NCI-H345 treated with DMSO at 0.1 percent for 48 hours (cell line): ENCODE measurements around the gene PARP12.

Experiments
- DNase-seq: peaks from one replicate; lab custom pipeline; 2025; ENCODE audit not compliant: unreplicated experiment; lab: John Stamatoyannopoulos, UW

PARP12 gene

GRCh38 chr7:139992353-139993044, 70.3 kb downstream of the PARP12 start:
- no peak for DNase-seq

DNA sequence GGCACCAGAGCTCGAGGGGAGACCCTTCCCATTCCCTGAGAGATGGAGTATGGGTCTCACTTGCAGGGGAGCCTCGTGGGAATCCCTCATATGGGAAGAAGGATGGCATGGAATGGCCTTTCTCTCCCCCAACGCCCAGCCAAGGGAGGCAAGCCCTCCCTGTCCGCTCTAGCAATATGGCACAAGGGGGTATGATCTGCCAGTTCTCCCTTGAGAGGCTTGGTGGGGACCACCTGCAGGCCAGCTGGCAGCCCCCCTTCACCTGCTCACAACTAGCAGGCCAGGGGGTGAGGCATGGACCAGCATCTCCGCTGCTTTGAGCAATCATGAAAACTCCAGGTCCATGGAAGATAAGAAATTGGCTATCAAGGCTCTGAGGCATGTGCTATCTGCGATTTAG, 70.8 kb downstream of the PARP12 start:
- DNase-seq: no peak

- DNase-seq: no peak
Measured at GRCh38 chr7:139991269-139991666, 71.5 kb downstream of the PARP12 start.

- no peak for DNase-seq
Measured at GRCh38 chr7:139990571-139991268, 72.0 kb downstream of the PARP12 start.

DNA sequence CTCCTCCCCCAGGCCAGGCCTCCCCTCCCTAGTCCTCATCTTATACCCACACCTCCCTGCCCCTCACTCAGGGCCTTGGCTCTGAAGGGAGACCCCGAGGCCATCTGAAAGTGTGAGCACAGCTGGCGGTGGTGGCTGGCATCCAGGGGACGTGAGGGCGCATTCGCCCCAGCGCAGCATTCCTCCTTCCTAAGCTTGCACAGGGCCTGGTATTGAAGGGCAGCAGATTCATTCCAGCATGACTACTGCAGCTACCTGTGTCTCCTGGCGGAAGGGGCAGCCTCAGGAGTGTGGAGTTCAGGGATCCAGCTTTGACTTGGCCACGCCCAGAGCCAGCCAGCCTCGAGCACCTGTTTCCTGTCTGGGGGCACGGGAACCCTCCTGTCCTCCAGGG, 72.6 kb downstream of the PARP12 start:
- no peak for DNase-seq

DNA sequence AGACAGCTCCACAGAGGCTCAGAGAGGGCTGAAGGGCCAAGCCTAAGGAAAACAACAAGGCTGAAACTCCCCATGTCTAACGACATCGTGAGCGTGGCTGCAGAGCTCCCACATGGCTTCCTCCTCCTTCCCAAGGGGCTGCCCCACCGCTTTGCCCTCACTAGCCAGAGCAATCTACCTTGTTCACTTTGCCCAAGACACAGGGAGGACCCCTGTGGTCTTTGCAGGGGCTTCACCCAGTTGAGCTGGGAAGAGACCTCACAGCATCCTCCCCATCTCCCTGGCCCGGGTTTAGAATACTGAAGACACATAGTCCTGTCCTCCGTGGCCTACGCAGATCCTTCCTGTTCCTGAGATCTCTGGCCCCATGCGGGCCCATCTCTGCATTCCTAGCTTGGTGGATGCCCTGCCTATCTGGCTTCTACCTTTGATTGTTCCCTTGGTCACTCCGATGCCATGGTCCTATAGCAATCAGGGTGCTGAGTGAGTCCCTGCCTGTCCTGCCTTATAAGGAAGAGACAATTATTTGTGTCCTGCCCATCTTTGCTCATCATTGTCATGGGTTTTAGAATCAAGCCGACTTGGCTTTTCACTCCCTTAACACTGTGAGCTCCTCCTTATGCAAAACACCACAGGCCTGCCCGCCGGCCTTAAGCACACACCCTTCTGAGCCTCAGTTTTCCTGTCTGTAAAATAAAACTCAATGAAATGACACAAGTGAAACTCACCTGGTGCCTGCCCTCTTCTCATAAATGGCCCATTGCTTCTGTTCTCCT, 73.2 kb downstream of the PARP12 start:
- no peak for DNase-seq

GRCh38 chr7:139987691-139988516, 74.8 kb downstream of the PARP12 start:
- no peak for DNase-seq

GRCh38 chr7:139985811-139986210, 76.9 kb downstream of the PARP12 start:
- no peak for DNase-seq

- DNase-seq: no peak
Measured at GRCh38 chr7:139984642-139985539, 77.9 kb downstream of the PARP12 start.

- DNase-seq: no peak
Measured at GRCh38 chr7:139982927-139983920, 79.5 kb downstream of the PARP12 start.

DNA sequence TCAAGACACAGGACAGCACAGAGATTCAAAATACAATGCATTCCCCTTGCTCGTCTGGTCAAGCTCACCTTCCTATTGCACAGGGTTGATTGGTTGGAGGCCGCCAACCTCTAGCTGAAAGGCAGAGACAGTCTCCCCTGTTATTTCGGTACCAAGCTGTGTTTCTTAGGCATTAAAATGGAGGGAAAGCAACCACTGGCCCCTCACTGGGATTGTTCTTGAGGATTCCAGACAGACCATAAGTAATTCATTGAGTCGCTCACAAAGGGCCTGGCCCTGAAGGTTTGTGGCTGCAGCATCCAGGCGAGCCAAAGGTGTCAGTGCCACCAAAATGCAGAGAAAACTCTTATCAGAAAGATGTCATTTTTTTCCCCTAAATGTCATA, 81.2 kb downstream of the PARP12 start:
- no peak for DNase-seq

DNA sequence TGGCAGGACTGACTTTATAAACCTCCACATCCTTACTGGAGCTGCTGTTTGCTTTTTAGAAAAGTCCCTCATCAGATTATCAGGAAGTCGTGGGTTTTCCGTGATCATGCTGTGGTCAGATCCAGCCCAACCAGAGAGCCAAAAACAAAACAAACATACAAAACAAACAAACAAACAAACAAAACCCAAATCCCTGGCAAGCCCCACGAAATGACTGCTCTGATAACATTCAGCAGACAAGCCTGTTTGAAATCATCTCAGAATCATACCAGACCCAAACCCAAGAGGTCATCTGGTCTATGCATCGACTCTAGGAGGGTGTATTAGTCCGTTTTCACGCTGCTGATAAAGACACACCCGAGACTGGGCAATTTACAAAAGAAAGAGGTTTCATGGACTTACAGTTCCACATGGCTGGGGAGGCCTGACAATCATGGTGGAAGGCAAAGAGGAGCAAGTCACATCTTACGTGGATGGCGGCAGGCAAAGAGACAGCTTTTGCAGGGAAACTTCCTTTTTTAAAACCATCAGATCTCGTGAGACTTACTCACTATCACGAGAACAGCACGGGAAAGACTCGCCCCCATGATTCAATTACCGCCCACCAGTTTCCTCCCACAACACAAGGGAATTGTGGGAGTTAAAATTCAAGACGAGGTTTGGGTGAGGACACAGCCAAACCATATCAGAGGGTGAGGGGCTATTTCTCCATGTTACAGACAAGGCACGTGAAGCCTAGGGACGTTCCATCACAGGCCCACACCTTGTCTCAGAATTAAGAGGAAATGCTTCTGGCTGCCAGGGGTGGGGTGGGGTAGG, 85.7 kb downstream of the PARP12 start:
- DNase-seq: no peak

DNA sequence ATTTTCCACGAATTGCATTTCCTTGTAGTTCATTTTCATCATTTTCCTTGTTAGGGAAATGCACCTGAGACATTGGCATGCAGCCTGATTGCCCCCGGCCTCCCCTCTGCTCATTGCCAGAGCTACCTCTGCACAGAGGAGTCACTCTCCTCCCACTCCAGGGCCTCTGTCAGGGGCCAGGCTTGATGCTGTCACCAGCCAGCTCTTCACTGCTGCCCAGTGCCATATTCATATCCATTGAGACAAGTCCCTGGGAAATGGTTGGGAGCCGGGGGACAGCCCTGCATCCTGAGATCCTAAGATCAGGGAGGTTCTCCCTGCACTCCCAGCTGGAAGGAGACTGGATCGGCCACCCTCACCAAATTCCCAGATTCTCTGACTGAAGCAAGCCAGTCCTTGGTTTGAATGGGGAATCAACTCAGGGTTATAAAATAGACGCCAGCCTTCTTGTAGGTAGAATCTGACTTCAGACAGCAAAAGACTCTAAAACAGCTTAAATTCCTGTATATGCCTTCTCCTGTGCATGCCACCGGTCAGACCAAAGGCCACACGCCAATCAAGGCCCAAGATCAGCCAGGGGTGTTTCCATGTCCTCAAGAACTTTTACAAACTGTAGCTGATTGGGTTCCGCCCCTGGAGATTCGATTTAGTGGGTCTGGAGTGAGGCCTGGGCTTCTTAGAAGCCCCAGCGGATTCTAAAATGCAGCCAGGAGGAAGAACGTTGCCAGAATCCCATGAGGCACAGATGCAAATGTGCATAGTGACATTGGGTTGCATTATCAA, 86.5 kb downstream of the PARP12 start:
- DNase-seq: no peak

DNA sequence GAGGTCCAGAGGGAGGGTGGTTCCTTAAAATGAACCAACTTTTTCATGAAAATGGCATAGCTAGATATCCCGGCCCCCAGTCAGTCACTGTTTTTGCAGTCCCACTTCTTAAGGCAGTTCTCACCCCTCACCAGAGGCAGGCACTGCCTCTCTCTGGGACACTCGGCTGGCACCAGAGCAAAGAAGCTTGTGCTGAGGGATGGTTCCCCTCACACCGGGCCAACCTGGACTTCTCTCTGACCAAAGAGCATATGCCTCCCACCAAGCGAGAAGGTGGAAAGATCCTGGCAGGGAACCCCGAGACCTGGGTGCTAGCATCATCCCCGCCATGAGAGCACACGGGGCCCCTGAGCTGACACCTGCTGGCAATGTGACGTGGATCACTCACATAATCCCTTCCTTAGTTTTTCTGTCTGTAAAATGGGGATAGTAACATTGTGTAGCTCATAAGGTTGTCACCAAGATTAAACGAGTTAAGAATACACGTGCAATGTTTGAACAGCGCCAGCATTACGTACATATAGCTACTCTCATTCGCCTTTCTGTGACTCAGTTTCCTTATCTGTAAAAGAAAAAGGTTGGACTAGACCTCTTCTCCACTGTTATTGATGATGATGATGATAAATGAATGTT, 88.5 kb downstream of the PARP12 start:
- DNase-seq: no peak
